ENCODE data around the gene GLDC.
A peak's percentile ranks its signal among the peaks of the same experiment; 100 is the strongest.
"Not testable (repeated sequence)": the region's sequence is repeated elsewhere in the genome, so short reads cannot be mapped to it uniquely, and the experiment has no call there.

GLDC gene

DNA sequence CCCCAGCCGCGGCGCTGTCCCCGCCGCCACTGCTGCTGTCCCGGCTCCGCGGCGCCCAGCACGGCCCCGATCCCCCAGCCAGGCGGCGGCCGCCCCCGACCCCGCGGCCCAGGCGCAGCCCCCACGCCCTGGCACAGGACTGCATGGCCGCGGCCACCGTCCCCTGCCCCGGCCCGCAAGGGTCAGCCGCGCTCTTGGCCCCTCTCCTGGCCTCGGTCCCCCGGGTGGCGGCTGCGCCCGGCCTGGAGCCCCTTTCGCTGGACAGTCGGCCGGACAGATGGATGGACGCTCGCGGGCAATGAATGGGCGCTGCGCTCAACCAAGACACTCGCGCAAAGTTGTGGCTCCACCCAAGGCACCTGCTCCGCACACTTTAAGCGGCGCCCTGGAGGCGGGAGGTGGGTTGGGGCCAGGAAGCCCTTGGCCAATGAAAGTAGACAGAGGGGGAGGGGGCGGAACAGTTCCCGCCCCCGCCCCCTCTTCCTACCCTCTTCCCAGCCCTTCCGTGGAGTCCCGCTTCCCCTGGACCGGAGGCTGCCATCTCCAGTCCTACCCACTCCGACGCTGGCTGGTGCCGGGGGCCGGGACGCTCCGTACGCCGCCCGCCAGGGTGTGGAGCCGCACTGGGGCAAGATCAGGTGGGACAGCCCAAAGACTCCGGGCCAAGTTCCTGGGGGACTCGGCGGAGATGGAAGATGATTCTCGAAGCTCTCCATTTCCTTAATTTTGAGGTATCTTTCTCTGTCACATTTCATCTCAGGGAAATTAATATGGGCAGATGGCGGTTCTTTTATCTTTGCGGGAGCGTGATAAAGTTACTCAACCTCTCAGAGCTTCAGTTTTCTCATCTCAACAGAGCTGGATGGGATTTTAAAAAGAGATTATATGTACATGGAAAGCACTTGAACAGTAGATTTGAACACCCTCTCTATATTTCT, at the start of gene GLDC:
Gene GLDC (minus strand): TSS at position 375 of the 938 bp plus-strand sequence. CDS start 230 bp downstream, at position 145.
- peak; percentile 45 to 88 (median 82) for DNase-seq

- DNase-seq = no peak
These were observed 47.4 kb upstream of the GLDC start for GRCh38 chr9:6692881-6693361.

DNA sequence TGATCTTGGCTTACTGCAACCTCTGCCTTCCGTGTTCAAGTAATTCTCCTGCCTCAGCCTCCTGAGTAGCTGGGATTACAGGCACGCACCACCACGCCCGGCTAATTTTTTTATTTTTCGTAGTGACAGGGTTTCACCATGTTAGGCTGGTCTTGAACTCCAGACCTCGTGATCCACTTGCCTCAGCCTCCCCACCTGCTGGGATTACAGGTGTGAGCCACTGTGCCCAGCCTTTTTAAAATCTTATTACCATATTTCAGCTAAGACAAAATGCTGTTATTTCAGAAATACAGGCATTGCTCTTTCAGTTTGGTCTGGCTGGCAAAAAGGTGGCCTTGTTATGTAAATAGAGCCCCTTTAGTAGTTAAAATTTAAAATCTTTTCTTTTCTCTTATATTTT, 46.9 kb upstream of the GLDC start:
- no peak for DNase-seq

DNA sequence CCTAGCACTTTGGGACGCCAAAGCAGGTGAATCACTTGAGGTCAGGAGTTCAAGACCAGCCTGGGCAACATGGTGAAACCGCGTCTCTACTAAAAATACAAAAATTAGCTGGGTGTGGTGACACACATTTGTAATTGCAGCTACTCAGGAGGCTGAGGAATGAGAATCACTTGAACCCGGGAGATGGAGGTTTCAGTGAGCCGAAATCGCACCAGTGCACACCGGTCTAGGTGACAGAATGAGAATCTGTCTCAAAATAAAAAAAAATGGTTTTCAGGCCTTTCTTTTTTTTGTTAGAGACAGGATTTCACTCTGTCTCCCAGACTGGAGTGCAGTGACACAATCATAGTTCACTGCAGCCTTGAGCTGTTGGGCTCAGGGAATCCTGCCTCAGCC, 45.1 kb upstream of the GLDC start:
- DNase-seq = not testable (repeated sequence)

DNA sequence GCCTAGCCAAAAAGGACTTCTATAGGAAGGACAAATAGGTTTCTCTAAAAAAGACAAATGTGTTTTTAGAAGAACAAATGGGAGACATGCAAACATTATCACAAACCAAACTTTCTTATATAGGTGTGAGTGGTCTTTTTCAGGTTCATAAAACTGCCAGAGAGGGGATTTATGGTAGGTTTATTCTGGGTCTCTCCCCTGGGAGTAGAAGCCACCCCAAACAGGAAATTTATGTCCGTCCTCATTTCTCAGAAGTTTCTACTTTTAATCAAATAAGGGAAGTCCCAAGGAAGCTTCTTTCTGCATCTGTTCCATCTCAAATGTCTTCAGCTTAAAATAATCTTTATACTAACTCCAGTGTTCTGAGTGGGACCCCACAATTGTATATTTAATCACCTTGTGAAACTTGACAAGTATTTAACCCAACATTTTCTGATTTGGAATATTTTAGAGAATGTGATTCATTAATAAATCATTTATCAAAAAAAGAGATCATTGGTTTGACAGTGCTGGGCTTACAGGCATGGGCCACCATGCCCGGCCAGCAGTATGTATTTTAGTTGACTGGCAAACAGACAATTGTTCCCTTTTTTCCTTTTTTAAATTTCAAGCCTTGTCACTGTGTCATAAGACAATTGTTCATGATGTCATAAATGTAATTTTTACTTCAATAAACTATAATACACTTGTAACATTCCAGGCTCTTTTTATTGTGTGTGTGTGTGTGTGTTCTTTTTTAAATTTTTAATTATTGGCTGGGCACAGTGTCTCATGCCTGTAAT, 44.6 kb upstream of the GLDC start:
- DNase-seq = no peak

DNA sequence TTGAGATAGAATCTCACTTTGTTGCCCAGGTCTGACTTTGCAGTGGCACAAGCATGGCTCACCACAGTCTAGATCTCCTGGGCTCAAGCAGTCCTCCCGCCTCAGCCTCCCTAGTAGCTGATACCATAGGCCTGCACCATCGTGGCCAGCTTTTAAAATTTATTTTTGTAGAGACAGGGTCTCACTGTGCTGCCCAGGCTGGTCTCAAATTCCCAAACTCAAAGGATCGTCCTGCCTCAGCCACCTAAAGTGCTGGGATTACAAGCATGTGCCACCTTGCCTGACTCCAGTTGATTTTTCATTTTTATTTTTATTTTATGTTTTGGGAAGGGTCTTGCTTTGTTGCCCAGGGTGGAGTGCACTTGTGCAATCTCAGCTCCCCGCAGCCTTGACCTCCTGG, 41.7 kb upstream of the GLDC start:
- DNase-seq = no peak

GRCh38 chr9:6686396-6686795, 40.9 kb upstream of the GLDC start:
- DNase-seq = peak in 1 of 3 experiments; percentile 1

- DNase-seq = peak in 1 of 3 experiments; percentile 43
These were observed 36.5 kb upstream of the GLDC start for GRCh38 chr9:6681957-6682501.

DNA sequence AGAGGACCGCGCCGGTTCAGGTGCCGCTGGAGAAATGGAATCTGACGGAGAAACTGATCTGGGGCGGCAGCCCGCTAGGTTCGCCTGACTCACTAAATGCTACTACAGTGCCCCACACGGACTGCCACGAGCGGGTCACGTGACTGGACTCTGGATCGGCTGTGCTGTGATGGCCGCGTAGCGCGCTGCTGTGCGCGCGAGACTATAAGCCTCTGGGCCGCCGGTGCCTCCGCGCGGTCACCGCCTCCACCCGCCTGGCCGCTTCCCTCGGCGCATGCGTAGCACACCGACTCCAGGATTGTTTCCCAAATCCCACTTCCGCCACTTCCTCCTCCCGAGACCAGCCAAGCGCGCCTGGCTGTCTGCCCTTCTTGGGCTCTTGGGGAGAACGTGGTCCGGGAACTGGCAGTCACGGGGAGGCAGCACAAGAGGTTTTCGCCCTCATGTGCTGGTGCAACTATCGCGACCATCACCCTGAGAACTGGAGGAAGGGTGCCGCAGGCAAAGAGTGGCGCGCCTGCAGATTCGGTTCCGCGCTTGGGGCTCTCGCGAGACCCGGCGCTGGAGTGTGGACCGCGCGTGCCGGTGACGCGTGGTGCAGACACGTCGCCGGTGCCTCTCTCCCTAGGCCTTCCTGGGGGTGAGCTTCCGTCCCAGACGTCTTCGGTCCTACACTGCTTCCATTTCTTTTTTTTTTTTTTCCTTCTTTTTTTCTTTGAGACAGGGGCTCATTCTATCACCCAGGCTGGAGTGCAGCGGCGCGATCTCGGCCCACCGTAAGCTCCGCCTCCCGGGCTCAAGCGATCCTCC, 35.8 kb upstream of the GLDC start:
- DNase-seq = peak; percentile 94 to 96 (median 94)

DNA sequence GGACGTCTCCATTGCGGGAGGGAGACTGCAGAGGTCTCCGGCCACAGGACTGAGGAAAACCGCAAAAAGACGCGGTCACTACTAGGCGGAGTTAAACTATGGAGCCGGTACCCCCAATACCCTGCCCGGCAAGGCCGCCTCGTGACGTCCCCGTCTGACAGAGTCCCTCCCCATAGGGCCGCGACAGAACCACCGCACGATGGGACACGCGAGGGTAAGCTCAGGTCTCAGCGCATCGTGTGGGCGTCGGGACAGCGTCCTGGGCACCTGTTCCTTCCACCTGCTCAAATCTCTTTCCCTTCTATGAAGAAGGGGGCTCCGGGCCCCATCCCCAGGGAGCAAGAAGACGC, 35.2 kb upstream of the GLDC start:
- DNase-seq = peak in 1 of 3 experiments; percentile 83

- DNase-seq = no peak
These were observed 32.3 kb upstream of the GLDC start for GRCh38 chr9:6677803-6678202.

GRCh38 chr9:6676254-6676921, 30.9 kb upstream of the GLDC start:
- DNase-seq = no peak

GRCh38 chr9:6675268-6675667, 29.7 kb upstream of the GLDC start:
- DNase-seq = no peak

GRCh38 chr9:6673326-6674025, 27.9 kb upstream of the GLDC start:
- DNase-seq = no peak

GRCh38 chr9:6672118-6672517, 26.6 kb upstream of the GLDC start:
- DNase-seq = no peak

- no peak for DNase-seq
These were observed 25.9 kb upstream of the GLDC start for GRCh38 chr9:6671416-6671815.

DNA sequence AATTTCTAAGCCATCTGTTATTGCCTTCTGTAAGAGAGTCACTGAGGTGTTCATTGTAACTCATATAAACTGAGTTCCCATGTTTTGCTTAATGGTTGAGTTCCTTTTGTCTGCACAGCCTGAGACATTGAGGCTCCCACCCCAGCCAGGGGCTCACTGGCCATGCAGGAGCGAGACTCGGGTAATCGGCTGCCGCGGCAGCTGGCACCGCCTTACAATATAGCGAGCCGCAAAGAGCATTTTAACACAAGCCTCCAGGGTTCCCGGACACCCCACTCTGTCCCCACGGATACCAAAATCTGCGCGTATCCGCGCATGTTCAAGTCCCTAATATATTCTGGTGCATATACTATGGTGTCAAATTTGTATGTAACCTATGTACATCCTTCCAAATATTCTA, 24.4 kb upstream of the GLDC start:
- no peak for DNase-seq

GRCh38 chr9:6667633-6668280, 22.2 kb upstream of the GLDC start:
- DNase-seq = peak in 2 of 3 experiments; percentile 30 to 43

GRCh38 chr9:6667080-6667479, 21.6 kb upstream of the GLDC start:
- no peak for DNase-seq

DNA sequence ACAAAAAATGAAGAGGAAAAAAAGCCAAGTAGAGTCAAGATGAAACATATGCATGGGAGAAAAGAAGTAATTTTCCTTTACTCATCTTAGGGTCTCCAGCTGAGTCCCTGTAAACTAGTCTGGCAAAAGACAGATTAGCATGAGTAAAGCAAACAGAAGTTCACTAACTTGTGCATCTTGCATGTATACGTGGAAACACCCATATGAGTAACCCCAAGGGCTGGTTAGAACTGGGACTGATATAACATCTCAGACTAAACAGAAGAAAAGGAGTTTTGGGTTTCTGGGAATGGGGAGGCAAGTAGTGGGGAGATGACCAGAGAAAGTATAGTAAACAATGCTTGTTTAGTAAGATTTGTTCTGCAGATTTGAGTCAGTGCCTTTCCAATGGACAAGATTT, 20.1 kb upstream of the GLDC start:
- DNase-seq = no peak

- no peak for DNase-seq
These were observed 18.7 kb upstream of the GLDC start for GRCh38 chr9:6664204-6664680.

Data from NCI-H1417 (cell line).